Mesenchymal stem cell (in vitro differentiated cells and primary cell): ENCODE measurements around the gene PNKD.
A peak's percentile ranks its signal among the peaks of the same experiment; 100 is the strongest.

Source experiments
- DNase-seq: peaks from one replicate; pipeline ENCODE4 v3.0.0-alpha.2; 2013
- H2AFZ ChIP-seq: one replicate; pipeline ENCODE4 v1.6.1; 2013; ENCODE audit warnings: low read depth, mild to moderate bottlenecking, control low read depth, inconsistent platforms, low read length, moderate library complexity
- H2AK5ac ChIP-seq: 2 replicates; pipeline ENCODE4 v1.6.1; 2013; ENCODE audit warnings: low read length, moderate library complexity, mild to moderate bottlenecking, inconsistent platforms; ENCODE audit not compliant: severe bottlenecking
- H2BK120ac ChIP-seq: one replicate; pipeline ENCODE4 v1.6.1; 2013; ENCODE audit warnings: low read depth, mild to moderate bottlenecking, inconsistent platforms, low read length, moderate library complexity
- H2BK12ac ChIP-seq, 2 experiments: one replicate each; pipeline ENCODE4 v1.6.1; 2013; ENCODE audit warnings: inconsistent platforms in 2 of 2, low read length in 2 of 2, mild to moderate bottlenecking in 2 of 2, moderate library complexity in 2 of 2, control low read depth in 1 of 2
- H2BK15ac ChIP-seq: one replicate; pipeline ENCODE4 v1.6.1; 2013; ENCODE audit warnings: mild to moderate bottlenecking, low read depth, inconsistent platforms; ENCODE audit not compliant: poor library complexity, severe bottlenecking
- H2BK5ac ChIP-seq: 2 replicates; pipeline ENCODE4 v1.6.1; 2013; ENCODE audit warnings: low read depth, mild to moderate bottlenecking, low read length, control low read depth, inconsistent platforms; ENCODE audit not compliant: poor library complexity, severe bottlenecking
- H3K14ac ChIP-seq, 2 experiments: one replicate each; pipeline ENCODE4 v1.6.1; 2013; ENCODE audit warnings: inconsistent platforms in 2 of 2, low read length in 2 of 2, control low read depth in 1 of 2, mild to moderate bottlenecking in 1 of 2, moderate library complexity in 1 of 2
- H3K18ac ChIP-seq, 2 experiments: one replicate each; pipeline ENCODE4 v1.6.1; 2013; ENCODE audit warnings: inconsistent platforms in 2 of 2, low read length in 2 of 2, control low read depth in 1 of 2, low read depth in 1 of 2, mild to moderate bottlenecking in 1 of 2
- H3K23ac ChIP-seq, 2 experiments: one replicate each; pipeline ENCODE4 v1.6.1; 2013; ENCODE audit warnings: inconsistent platforms in 2 of 2, low read length in 2 of 2, mild to moderate bottlenecking in 2 of 2, moderate library complexity in 2 of 2, control low read depth in 1 of 2
- H3K27ac ChIP-seq: 2 replicates; pipeline ENCODE4 v1.5.1; 2013; ENCODE audit warnings: mild to moderate bottlenecking, moderate library complexity, low read length, control low read depth, inconsistent platforms; ENCODE audit not compliant: poor library complexity, severe bottlenecking
- H3K27me3 ChIP-seq, 2 experiments: 2 replicates each; pipeline versions ENCODE4 v1.6.1 to v1.7.0; 2013; ENCODE audit warnings: low read length in 2 of 2, mild to moderate bottlenecking in 2 of 2, moderate library complexity in 2 of 2, control low read depth in 1 of 2, inconsistent platforms in 1 of 2; ENCODE audit not compliant: control insufficient read depth in 1 of 2, insufficient read depth in 1 of 2
- H3K36me3 ChIP-seq, 2 experiments: 2 replicates each; pipeline versions ENCODE4 v1.6.1 to v1.7.0; 2013; ENCODE audit warnings: low read length in 2 of 2, control low read depth in 1 of 2, inconsistent platforms in 1 of 2, low read depth in 1 of 2, mild to moderate bottlenecking in 1 of 2; ENCODE audit not compliant: insufficient read depth in 2 of 2, control insufficient read depth in 1 of 2
- H3K4ac ChIP-seq, 2 experiments: one replicate each; pipeline ENCODE4 v1.6.1; 2013; ENCODE audit warnings: inconsistent platforms in 2 of 2, low read length in 2 of 2, mild to moderate bottlenecking in 2 of 2, moderate library complexity in 2 of 2, control low read depth in 1 of 2, low read depth in 1 of 2
- H3K4me1 ChIP-seq: 2 replicates; pipeline ENCODE4 v1.6.1; 2013; ENCODE audit warnings: low read depth, low read length, control low read depth; ENCODE audit not compliant: control insufficient read depth, insufficient read depth
- H3K4me2 ChIP-seq: 2 replicates; pipeline ENCODE4 v1.6.1; 2013; ENCODE audit warnings: low read length, mild to moderate bottlenecking, inconsistent platforms; ENCODE audit not compliant: poor library complexity, severe bottlenecking
- H3K4me3 ChIP-seq, 2 experiments: 2 replicates each; pipeline versions ENCODE4 v1.5.1 to v1.7.0; 2013; ENCODE audit warnings: low read length in 2 of 2, mild to moderate bottlenecking in 2 of 2, control low read depth in 1 of 2, low read depth in 1 of 2; ENCODE audit not compliant: insufficient read depth in 1 of 2
- H3K79me1 ChIP-seq: replicated peaks from 2 replicates; pipeline ENCODE4 v1.6.1; 2013; ENCODE audit warnings: mild to moderate bottlenecking, control low read depth, low read length, inconsistent platforms; ENCODE audit not compliant: poor library complexity, severe bottlenecking
- H3K9ac ChIP-seq: 2 replicates; pipeline ENCODE4 v1.7.0; 2013; ENCODE audit warnings: mild to moderate bottlenecking, low read length, moderate library complexity
- H3K9me3 ChIP-seq: 2 replicates; pipeline ENCODE4 v1.7.0; 2013; ENCODE audit warnings: mild to moderate bottlenecking, low read length; ENCODE audit not compliant: control insufficient read depth
- H4K8ac ChIP-seq: one replicate; pipeline ENCODE4 v1.6.1; 2013; ENCODE audit warnings: inconsistent platforms, mild to moderate bottlenecking, low read length, moderate library complexity
- H4K91ac ChIP-seq: one replicate; pipeline ENCODE4 v1.6.1; 2013; ENCODE audit warnings: mild to moderate bottlenecking, low read length, inconsistent platforms
- WGBS: methylation state at CpG from one replicate; pipeline ENCODE4 v1.1.7; 2013; ENCODE audit warnings: mixed read lengths; 5-methylcytosine and 5-hydroxymethylcytosine counted together

Gene PNKD

DNA sequence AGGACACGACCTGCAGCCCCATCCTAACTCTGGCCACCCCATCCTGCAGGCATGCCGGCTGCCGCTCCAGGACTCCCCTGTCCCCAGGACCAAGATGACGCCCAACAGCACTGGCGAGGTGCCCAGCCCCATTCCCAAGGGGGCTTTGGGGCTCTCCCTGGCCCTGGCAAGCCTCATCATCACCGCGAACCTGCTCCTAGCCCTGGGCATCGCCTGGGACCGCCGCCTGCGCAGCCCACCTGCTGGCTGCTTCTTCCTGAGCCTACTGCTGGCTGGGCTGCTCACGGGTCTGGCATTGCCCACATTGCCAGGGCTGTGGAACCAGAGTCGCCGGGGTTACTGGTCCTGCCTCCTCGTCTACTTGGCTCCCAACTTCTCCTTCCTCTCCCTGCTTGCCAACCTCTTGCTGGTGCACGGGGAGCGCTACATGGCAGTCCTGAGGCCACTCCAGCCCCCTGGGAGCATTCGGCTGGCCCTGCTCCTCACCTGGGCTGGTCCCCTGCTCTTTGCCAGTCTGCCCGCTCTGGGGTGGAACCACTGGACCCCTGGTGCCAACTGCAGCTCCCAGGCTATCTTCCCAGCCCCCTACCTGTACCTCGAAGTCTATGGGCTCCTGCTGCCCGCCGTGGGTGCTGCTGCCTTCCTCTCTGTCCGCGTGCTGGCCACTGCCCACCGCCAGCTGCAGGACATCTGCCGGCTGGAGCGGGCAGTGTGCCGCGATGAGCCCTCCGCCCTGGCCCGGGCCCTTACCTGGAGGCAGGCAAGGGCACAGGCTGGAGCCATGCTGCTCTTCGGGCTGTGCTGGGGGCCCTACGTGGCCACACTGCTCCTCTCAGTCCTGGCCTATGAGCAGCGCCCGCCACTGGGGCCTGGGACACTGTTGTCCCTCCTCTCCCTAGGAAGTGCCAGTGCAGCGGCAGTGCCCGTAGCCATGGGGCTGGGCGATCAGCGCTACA is 7.4 kb upstream of the PNKD start:
- peak overlapping the region; percentile 43 for H4K91ac ChIP-seq
- no peak overlapping the region for H2BK5ac ChIP-seq
- 97% methylated on average over 39 of the region's 39 CpGs for WGBS
- H3K27me3 ChIP-seq: no peaks in the 10 kb centered on the region
- H3K36me3 ChIP-seq: peaks cover 47 to 60% of the 10 kb centered on the region in 2 experiments
- H2AFZ ChIP-seq: no peak overlapping the region
- no peak overlapping the region for H4K8ac ChIP-seq
- H3K4ac ChIP-seq: peak overlapping the region; percentile 8 to 10
- DNase-seq: no peak
- no peak overlapping the region for H3K23ac ChIP-seq
- H3K4me2 ChIP-seq: no peak overlapping the region
- no peak overlapping the region for H3K27ac ChIP-seq
- H3K4me3 ChIP-seq: no peak overlapping the region
- H3K18ac ChIP-seq: no peak overlapping the region
- peaks cover 33% of the 10 kb centered on the region for H3K79me1 ChIP-seq
- no peak overlapping the region for H2BK120ac ChIP-seq
- peak overlapping the region in 1 of 2 experiments; percentile 75 for H2BK12ac ChIP-seq
- no peak overlapping the region for H2AK5ac ChIP-seq
- no peak overlapping the region for H3K9ac ChIP-seq
- peak overlapping the region in 1 of 2 experiments; percentile 27 for H3K14ac ChIP-seq
- peak overlapping the region; percentile 46 for H2BK15ac ChIP-seq
- peaks cover 35% of the 10 kb centered on the region for H3K4me1 ChIP-seq
- no peaks in the 10 kb centered on the region for H3K9me3 ChIP-seq

DNA sequence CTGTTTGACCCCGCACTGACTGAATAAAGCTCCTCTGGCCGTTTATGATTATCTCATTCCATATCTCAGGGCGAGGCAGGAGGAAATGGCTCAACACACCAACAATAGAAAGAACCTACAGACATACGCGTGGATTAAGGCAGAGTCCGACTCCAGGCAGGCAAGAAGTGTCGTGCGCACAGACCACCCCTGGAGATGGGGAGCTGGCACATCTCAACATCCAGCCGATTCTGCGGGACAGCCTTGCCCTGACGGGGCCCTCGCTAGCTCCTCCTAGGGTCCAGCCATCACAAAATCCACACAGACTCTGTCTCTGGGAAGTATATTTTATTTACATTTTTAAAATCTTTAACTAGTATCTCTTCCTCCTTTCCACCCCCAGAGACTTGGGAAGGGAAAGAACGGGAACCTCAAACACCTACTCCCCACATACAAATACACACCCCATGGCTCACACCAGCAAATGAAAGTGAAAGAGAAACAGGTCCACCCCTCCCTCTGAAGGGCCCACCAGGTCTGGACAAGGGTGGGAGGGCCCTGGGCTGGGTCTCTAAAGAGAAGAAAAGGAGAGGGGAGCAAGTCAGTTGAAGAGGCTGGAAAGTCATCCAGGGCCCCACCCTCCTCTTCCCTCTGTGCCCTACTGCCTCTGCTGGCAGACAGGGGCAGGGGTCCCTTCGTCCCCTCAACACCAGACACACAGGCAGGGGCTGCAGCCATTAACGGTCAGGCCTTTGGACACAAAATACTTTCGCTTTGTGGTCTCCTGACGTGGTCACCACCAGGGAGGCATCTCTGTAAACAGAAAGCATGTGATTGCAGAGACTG is 6.3 kb upstream of the PNKD start:
- WGBS: 90% methylated on average over 13 of the region's 17 CpGs
- no peak overlapping the region for H3K27ac ChIP-seq
- H2BK5ac ChIP-seq: no peak overlapping the region
- H3K36me3 ChIP-seq: peaks cover 47 to 60% of the 10 kb centered on the region in 2 experiments
- H3K4ac ChIP-seq: no peak overlapping the region
- no peaks in the 10 kb centered on the region for H3K27me3 ChIP-seq
- no peak overlapping the region for H3K4me3 ChIP-seq
- no peak overlapping the region for H3K18ac ChIP-seq
- H3K9ac ChIP-seq: no peak overlapping the region
- no peak overlapping the region for H3K23ac ChIP-seq
- H3K4me1 ChIP-seq: peaks cover 29% of the 10 kb centered on the region
- H3K14ac ChIP-seq: no peak overlapping the region
- H3K4me2 ChIP-seq: no peak overlapping the region
- no peak overlapping the region for H2BK12ac ChIP-seq
- no peaks in the 10 kb centered on the region for H3K9me3 ChIP-seq
- no peak overlapping the region for H2BK15ac ChIP-seq
- peak; percentile 51 for DNase-seq
- peaks cover 33% of the 10 kb centered on the region for H3K79me1 ChIP-seq
- no peak overlapping the region for H2AK5ac ChIP-seq
- no peak overlapping the region for H2AFZ ChIP-seq
- peak overlapping the region; percentile 63 for H4K91ac ChIP-seq
- no peak overlapping the region for H4K8ac ChIP-seq
- no peak overlapping the region for H2BK120ac ChIP-seq

DNA sequence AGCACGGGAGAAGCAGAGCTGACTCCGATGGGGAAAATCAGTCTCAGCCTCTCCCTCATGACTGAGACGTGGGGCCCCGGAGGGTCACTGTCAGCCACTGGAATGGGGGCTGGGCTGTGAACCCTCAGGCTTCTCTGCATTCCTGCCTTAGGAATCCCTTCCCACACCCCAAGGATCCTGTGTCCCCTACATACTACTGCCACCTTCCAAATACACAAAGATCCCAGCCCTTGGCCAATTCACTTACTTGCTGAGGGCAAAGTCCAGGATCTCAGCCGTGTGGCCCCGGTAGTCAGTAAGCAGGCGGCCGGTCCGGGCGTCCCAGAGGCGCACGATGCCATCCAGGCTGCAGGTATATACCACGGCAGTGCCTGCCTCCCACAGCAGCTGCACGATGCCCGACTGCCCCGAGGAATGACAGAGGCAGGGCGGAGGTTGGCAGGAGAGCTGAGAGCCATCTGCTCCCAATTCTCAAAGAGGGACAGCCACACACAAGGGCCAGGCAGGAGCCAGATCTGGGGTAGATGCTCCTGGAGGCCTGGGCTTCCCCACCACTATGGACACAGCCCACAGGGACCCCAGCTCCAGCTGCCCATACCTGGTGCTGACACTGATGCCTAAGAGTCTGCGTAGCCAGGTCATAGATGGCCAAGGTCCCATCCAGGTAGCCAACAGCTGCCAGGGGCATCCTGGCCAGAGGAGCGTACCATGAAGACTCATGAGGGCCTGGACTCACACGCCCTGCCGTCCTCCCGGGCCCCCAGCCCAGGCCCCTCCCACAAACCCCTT is 5.4 kb upstream of the PNKD start:
- no peak overlapping the region for H2BK5ac ChIP-seq
- no peak overlapping the region for H3K4ac ChIP-seq
- no peak overlapping the region for H3K27ac ChIP-seq
- no peak overlapping the region for H4K91ac ChIP-seq
- H3K9ac ChIP-seq: no peak overlapping the region
- peaks cover 33% of the 10 kb centered on the region for H3K79me1 ChIP-seq
- H2BK15ac ChIP-seq: no peak overlapping the region
- H3K27me3 ChIP-seq: no peaks in the 10 kb centered on the region
- no peak overlapping the region for H2AK5ac ChIP-seq
- no peak for DNase-seq
- no peaks in the 10 kb centered on the region for H3K9me3 ChIP-seq
- H3K14ac ChIP-seq: no peak overlapping the region
- peaks cover 47 to 60% of the 10 kb centered on the region in 2 experiments for H3K36me3 ChIP-seq
- no peak overlapping the region for H3K23ac ChIP-seq
- no peak overlapping the region for H2BK120ac ChIP-seq
- WGBS: 97% methylated on average over 22 of the region's 22 CpGs
- no peak overlapping the region for H2AFZ ChIP-seq
- no peak overlapping the region for H3K4me3 ChIP-seq
- no peak overlapping the region for H4K8ac ChIP-seq
- peaks cover 29% of the 10 kb centered on the region for H3K4me1 ChIP-seq
- no peak overlapping the region for H2BK12ac ChIP-seq
- H3K18ac ChIP-seq: no peak overlapping the region
- no peak overlapping the region for H3K4me2 ChIP-seq
